HG03159 (cell line): ENCODE measurements around the gene CXCL1.
"Not testable (repeated sequence)": the region's sequence is repeated elsewhere in the genome, so short reads cannot be mapped to it uniquely, and the experiment has no call there.

Source experiments
- ATAC-seq: cut with Tn5 transposase; IDR thresholded peaks from one replicate; pipeline ENCODE4 v1.9.1; 2021; ENCODE audit warnings: mild to moderate bottlenecking, moderate library complexity; ENCODE audit not compliant: unreplicated experiment

The CXCL1 gene

DNA sequence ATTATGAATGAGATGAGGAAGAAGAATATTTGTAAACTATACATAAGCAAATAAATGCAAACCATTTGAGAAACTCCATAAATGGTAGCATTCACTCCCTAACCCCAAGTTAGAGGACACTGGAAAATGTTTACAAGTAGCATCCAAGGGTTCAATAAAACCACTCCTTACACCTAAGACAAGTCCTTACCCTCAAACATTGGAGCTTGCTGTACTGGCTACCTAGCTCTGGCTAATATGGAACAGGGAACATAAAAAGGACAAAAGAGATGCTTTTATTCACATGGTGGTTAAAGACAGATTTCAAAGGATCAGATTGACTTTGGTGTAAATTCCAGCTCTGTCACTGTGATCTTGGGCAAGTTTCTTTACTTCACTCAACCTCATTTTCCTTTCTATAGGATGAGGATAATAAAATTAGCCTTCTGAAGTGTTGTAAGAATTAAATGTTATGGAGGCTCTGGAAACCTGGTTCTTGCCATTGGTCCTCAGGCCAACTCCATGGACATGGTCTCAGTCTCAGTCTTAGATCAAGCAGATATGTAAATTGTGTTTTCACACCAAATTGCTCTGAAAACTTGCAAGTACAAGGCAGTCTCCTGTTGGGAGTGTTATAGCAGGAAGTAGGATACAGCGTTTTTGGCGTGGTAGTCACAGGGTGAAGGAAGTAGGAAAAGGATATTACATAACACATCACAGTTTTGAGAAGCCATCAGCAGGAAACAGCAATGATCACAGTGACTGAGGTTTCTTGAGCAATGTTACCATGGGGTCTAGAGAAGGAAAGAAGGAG, 3.3 kb downstream of the CXCL1 start:
- no peak for ATAC-seq

DNA sequence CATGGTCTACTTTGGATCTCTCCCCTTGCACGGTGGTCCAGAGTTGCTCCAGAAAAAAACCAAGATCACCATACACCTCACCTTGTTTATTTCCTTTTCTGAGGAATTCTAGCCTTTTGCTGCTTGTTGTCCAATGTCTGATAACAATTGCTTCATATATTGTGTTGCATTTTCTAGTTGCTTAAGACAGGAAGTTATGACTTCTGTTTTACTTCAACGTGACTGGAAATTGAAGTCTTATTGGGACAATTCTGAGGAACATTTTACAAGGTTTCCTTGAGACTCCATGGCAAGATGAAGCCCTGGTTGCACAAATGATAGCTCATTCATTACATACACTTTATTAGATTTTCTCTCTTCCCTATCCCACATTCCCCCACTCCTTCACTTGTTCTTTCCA, 5.2 kb downstream of the CXCL1 start:
- no peak for ATAC-seq

DNA sequence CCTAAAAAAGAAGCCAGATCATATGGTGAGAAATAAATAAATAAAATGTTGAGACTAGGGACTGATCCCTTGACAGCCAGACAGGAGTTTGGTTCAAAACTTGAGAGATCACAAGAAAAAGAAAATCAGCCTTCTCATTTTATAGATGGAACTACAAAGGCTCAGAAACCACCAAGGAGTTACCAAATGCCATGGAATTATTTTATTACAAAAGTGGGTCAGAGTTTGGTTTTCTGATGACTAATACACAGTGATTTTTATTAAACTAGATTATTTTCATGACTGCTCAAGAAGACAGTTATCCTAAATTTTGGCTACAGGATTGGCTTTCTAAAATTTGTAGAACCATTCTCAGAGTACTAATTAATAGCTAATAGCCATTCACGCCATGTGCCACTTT, 6.2 kb downstream of the CXCL1 start:
- ATAC-seq: no peak

DNA sequence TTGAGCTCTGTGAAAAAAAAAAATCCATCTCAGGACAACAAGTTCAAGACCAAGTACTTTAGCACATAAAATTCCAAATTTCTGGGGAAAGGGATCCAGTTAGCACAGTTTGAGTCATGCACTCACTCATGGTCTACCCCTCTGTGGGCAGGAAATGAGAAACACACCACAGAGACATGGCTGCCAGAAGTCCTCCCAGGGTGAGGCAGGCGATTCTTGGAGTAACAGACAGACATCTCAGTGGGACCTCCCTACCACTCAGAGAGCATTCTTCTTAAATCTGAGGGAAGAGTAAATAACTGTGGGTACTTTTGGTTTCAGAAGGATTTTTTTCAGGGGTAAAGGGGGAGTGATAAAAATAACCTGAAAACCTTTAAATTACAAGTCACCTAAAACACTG, 14.1 kb downstream of the CXCL1 start:
- no peak for ATAC-seq

DNA sequence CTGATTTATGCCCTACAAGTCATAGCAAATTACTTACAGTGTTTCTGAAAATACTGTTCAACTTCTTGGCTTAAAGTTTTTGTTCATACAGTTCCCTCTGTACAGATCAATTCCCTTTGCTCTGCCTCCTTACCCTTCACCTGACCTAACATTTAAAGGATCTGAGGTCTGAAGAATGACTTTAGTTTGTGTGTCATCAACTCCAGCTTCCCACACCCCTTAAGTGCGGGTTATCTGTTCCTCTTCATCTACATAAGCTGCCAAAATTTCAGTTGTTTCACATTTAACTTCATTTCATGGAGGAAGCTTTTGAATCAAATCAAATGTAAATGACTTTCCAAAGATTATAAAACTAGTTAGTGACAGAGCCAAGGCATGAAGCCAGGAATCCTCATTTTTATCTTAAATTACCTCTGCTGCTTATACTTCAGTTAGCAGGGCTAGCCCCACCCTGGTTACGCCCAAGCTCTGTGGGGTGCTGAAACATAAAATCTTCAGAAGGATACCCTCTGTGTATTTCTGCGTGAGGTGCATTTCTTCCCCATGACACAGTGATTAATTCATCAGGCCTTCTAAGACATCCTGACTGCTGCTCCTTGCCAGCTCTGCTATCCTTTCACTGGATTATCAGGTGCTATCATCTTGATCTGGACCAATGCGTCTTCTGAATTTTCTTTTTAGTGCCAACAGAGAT, 16.5 kb downstream of the CXCL1 start:
- ATAC-seq: no peak

- no peak for ATAC-seq
Observed at GRCh38 chr4:73891326-73891725, 22.1 kb downstream of the CXCL1 start.

- no peak for ATAC-seq
Observed at GRCh38 chr4:73891739-73892405, 22.7 kb downstream of the CXCL1 start.

GRCh38 chr4:73892966-73893365, 23.8 kb downstream of the CXCL1 start:
- ATAC-seq: no peak

GRCh38 chr4:73894001-73894400, 24.8 kb downstream of the CXCL1 start:
- no peak for ATAC-seq

- ATAC-seq: no peak
Observed at GRCh38 chr4:73895201-73896175, 26.3 kb downstream of the CXCL1 start.

DNA sequence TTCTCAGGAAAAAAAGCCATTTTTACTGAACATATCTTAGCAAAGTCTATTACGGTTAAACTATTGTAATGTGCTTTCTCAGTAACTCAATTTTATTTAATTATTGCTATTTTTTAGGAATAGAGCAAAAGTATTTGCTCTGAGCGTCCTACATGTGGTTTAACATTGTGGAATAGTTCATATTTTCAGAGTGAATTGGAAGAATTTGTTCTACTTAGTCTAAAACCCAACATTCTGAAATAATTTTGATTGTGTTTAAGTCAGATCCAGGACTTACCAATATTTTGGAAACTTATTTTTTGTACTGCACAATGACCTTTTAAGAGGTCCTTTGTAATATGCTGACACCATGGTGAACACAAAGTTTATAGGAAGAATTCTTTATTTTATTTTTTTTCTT, 27.2 kb downstream of the CXCL1 start:
- ATAC-seq: no peak

DNA sequence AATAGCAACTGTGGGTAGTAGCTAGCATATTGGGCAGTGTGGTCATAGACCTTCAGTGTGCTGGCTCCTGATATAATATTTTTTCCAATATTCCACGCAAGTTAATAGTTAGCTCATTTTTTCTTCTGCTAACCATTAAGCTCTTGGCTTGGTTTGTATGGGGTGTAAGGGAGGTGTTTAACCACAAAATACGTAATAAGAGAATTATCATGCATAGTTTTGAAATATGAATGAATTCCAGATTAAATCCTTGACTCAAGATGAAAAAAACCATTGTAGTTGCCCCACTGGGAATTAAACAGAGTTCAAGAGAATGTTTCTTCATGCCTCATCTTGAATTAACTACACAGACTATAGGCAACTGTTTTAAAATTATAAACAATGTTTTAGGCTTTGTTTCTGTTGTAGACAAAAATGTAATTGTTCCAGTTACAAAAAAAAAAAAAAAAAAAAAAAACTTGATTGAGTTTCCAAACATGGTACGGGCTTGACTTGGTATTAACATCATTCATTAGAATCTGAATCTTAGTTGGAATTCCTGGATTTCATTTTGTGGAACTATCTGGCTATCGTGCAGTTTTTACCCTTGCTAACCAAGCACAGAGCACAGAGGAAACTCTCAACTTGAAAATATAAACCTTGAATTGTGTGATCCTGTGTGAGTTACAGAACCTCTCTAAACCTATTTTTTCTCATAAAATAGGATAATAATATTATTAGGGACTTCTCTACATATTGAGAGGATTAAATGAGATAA, 28.4 kb downstream of the CXCL1 start:
- ATAC-seq: no peak

DNA sequence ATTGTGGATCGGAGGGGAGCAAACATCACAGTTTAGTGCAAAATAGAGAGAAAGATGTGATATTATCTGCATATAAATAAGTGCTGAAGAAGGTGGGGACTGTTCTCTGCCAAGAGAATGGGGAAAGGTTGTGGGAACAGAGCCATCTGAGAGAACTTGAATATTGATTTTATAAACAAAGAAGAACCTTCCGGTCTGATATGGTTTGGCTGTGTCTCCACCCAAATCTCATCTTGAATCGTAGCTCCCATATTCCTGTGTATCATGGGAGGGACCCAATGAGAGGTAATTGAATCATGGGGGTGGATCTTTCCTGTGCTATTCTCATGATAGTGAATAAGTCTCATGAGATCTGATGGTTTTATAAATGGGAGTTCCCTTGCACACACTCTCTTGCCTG, 30.1 kb downstream of the CXCL1 start:
- not testable (repeated sequence) for ATAC-seq

DNA sequence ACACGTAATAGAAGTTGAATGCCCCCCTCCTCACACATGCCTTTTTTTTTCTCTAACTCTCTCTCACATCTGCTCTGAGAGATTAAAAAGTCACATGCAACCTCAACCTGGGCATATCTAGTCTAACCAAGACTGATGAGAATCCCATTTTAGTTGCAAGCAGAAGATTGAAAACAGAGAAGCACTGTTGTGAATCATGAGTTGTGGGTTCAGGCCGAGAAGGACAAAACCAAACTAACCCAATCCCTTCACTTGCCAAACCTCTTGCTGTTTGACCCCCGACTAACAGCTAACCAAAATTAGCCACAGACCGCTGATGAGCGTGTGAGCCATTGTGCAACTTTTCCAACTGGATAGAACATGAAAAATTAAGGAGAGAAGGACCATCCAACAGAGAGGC, 31.8 kb downstream of the CXCL1 start:
- no peak for ATAC-seq

DNA sequence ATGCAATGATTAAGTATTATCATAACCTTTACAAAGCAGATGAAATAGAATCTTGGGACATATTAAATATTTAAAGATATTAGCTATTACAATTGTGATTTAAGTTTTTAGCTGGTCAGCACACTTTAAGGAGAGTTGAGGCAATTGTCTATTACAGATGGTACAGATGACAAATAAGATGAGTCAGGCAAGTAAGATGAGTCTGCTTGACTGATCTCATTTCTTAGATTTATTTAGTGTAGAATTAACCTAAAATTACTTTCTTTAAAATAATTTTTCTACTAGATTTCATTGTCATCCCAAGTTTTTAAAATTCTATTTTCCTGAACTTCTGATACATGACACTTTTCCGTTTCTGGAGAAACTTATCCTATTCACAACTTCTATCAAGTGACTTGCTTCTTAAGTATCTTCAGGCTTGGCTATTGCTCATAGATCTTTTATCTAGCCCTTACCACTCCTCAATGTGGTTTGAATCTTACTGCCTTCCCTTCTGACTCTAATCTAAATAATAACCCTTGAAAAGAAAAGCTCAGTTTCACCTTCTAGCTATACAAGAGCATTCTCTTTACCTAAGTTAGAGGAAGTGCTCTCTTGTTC, 32.9 kb downstream of the CXCL1 start:
- no peak for ATAC-seq

- ATAC-seq: no peak
Observed at GRCh38 chr4:73902817-73903547, 33.8 kb downstream of the CXCL1 start.

DNA sequence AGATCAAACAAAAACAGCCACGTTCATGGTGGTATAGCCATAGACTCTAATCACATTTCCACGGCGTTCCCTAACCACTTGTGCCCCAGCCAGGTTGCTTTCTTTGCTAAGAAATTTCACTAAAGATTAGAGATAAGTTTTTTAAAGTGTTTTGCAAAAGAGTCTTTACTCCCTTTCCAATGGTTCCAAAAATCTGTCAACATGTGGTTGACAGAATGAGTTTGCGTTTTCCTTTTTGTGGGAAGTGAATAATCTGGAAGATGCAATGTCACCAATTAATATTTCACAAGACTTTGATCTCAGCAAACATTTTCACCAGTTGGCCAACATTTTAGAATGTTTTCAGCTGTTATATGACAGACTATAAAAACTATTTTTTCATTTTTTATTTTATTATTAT, 35.3 kb downstream of the CXCL1 start:
- no peak for ATAC-seq

DNA sequence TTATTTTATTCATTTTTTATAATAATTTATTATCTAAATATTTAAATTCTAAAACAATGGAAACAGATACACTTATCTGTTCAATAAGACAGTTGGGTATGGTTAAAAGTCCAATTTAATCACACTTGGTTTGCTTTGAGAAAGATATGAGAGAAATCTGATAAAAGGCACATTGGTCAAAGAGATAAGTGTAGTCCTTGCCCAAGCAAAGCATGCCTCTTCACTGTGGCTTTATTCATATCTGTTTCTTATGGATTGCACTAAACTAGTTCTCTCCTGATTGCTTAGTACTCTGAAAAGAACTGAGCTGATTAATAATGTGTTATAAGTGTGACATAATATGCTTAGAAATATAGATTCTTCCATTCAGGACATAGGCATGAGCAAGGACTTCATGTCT, 39.8 kb downstream of the CXCL1 start:
- no peak for ATAC-seq

DNA sequence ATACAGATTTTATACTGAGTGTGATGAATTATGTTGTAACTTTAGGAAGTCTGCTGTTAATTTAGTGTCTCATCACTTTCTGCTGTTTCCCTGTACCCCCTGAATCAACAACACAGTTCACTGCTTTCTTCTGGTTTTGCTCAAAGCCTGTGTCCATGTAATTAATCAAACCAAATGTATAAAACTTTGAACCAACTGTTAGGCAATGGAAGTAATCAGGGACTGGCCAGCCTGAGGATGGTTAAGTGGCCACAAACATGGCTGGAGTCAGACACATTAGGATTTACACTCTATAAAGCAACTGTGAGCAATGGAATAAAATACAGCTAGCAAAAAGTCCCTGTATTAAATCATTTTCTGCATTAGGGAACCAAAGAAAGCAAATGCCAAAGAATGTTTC, 42.6 kb downstream of the CXCL1 start:
- no peak for ATAC-seq
